ENCODE results near the gene MGST1. TPM values are rescaled to one million over a fixed set of nuclear protein-coding genes. Genes with fewer than 3 reads are reported as not detected.
"Not testable (repeated sequence)": the region's sequence is repeated elsewhere in the genome, so short reads cannot be mapped to it uniquely, and the experiment has no call there.

Gene MGST1
- total RNA-seq, 4 donors from 2014 or later: 72.8 to 107 (median 84.7) TPM

- no peaks in the 10 kb centered on the region for H3K27me3 ChIP-seq
- 84% methylated on average over 5 of the region's 5 CpGs for WGBS
- no peaks in the 10 kb centered on the region for H3K36me3 ChIP-seq
- H3K4me3 ChIP-seq: no peak overlapping the region
- TF ChIP-seq POLR2A (IDR thresholded peaks at IDR 0.05) (no peak), CTCF (IDR thresholded peaks at IDR 0.05) (no peak), POLR2AphosphoS5 (IDR thresholded peaks at IDR 0.05) (no peak), EP300 (IDR thresholded peaks at IDR 0.05) (no peak)
- DNase-seq (ENCODE audit: low spot score in 2 of 2): no peak
- no peaks in the 10 kb centered on the region for H3K4me1 ChIP-seq
- no peaks in the 10 kb centered on the region for H3K9me3 ChIP-seq
- no peak overlapping the region for H3K27ac ChIP-seq
Measured at GRCh38 chr12:16384732-16385131, 37.3 kb downstream of the MGST1 start.

GRCh38 chr12:16385782-16386646 lies 38.6 kb downstream of the MGST1 start:
- Histone ChIP-seq H3K9me3 (no peaks in the 10 kb centered on the region), H3K4me1 (no peaks in the 10 kb centered on the region), H3K27me3 (no peaks in the 10 kb centered on the region), H3K4me3 (no peak overlapping the region), H3K36me3 (no peaks in the 10 kb centered on the region), H3K27ac (no peak overlapping the region)
- WGBS: 30% methylated on average over 13 of the region's 13 CpGs
- TF ChIP-seq CTCF (IDR thresholded peaks at IDR 0.05) (peak in 1 of 2 donors; percentile 6), EP300 (IDR thresholded peaks at IDR 0.05) (no peak), POLR2A (IDR thresholded peaks at IDR 0.05) (no peak)
- DNase-seq (ENCODE audit: low spot score in 2 of 2): no peak

GRCh38 chr12:16387919-16388318 lies 40.5 kb downstream of the MGST1 start:
- no peak overlapping the region for H3K27ac ChIP-seq
- 67% methylated on average over 2 of the region's 2 CpGs for WGBS
- H3K9me3 ChIP-seq: no peaks in the 10 kb centered on the region
- no peaks in the 10 kb centered on the region for H3K4me1 ChIP-seq
- DNase-seq (ENCODE audit: low spot score in 2 of 2): no peak
- no peaks in the 10 kb centered on the region for H3K36me3 ChIP-seq
- no peak overlapping the region for H3K4me3 ChIP-seq
- no peaks in the 10 kb centered on the region for H3K27me3 ChIP-seq
- no peak for TF ChIP-seq CTCF (IDR thresholded peaks at IDR 0.05)
- TF ChIP-seq POLR2AphosphoS5 (IDR thresholded peaks at IDR 0.05): no peak
- no peak for TF ChIP-seq EP300 (IDR thresholded peaks at IDR 0.05)
- no peak for TF ChIP-seq POLR2A (IDR thresholded peaks at IDR 0.05)

- peaks cover 8% of the 10 kb centered on the region for H3K9me3 ChIP-seq
- H3K4me3 ChIP-seq: no peak overlapping the region
- DNase-seq (ENCODE audit: low spot score in 2 of 2): no peak
- H3K27ac ChIP-seq: no peak overlapping the region
- WGBS: 56% methylated on average over 4 of the region's 4 CpGs
- no peak for TF ChIP-seq EP300 (IDR thresholded peaks at IDR 0.05)
- no peaks in the 10 kb centered on the region for H3K27me3 ChIP-seq
- H3K4me1 ChIP-seq: no peaks in the 10 kb centered on the region
- H3K36me3 ChIP-seq: no peaks in the 10 kb centered on the region
Measured at GRCh38 chr12:16389594-16389993, 42.1 kb downstream of the MGST1 start.

GRCh38 chr12:16392846-16393535 lies 45.5 kb downstream of the MGST1 start:
- H3K4me1 ChIP-seq: no peaks in the 10 kb centered on the region
- TF ChIP-seq EP300 (IDR thresholded peaks at IDR 0.05): no peak

GRCh38 chr12:16399101-16399500 lies 51.7 kb downstream of the MGST1 start:
- no peak overlapping the region for H3K4me3 ChIP-seq
- DNase-seq (ENCODE audit: low spot score in 2 of 2): no peak
- H3K36me3 ChIP-seq: no peaks in the 10 kb centered on the region
- no peak for TF ChIP-seq EP300 (IDR thresholded peaks at IDR 0.05)
- TF ChIP-seq POLR2AphosphoS5 (IDR thresholded peaks at IDR 0.05): no peak
- TF ChIP-seq POLR2A (IDR thresholded peaks at IDR 0.05): no peak
- no peak for TF ChIP-seq CTCF (IDR thresholded peaks at IDR 0.05)
- no peaks in the 10 kb centered on the region for H3K9me3 ChIP-seq
- no peaks in the 10 kb centered on the region for H3K27me3 ChIP-seq
- H3K4me1 ChIP-seq: no peaks in the 10 kb centered on the region
- 89% methylated on average over 7 of the region's 7 CpGs for WGBS
- H3K27ac ChIP-seq: no peak overlapping the region

More at GRCh38 chr12:16392846-16393535, 45.5 kb downstream of the MGST1 start:
- Histone ChIP-seq H3K27me3 (no peaks in the 10 kb centered on the region), H3K27ac (no peak overlapping the region), H3K4me3 (no peak overlapping the region), H3K36me3 (no peaks in the 10 kb centered on the region), H3K9me3 (peaks cover 8% of the 10 kb centered on the region)
- DNase-seq (ENCODE audit: low spot score in 2 of 2): no peak
- WGBS: 69% methylated on average over 1 of the region's 1 CpG

- not testable (repeated sequence) for H3K4me3 ChIP-seq; H3K27me3 ChIP-seq; H3K27ac ChIP-seq; H3K4me1 ChIP-seq; H3K36me3 ChIP-seq; H3K9me3 ChIP-seq; DNase-seq (ENCODE audit: low spot score in 2 of 2)
- 75% methylated on average over 1 of the region's 1 CpG for WGBS
Measured at GRCh38 chr12:16401835-16402234, 54.4 kb downstream of the MGST1 start.

Measured in suprapubic skin (tissue), 4 donors.